ENCODE measurements around the gene ARHGEF4.
"Not testable (repeated sequence)": the region's sequence is repeated elsewhere in the genome, so short reads cannot be mapped to it uniquely, and the experiment has no call there.

DNA sequence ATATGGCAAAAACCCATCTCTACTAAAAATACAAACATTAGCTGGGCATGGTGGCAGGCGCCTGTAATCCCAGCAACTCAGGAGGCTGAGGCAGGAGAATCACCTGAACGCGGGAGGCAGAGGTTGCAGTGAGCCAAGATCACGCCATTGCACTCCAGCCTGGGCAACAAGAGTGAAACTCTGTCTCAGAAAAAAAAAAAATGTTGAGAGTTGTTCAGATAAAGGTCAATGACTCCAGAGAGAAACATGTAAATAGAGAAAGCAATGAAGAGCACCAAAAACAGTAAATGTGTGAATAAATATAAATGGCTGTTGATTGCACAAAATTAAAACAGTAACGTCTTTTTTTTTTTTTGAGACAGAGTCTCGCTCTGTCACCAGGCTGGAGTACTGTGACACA lies 243.2 kb downstream of the ARHGEF4 start:
- TF ChIP-seq ATF3 (CRISPR knock-in tag; conservative IDR thresholded peaks at IDR 0.05); JAZF1 (CRISPR knock-in tag; IDR thresholded peaks at IDR 0.05); MYBL2 (CRISPR knock-in tag; IDR thresholded peaks at IDR 0.05): not testable (repeated sequence)
- TF ChIP-seq, protein P1, sequence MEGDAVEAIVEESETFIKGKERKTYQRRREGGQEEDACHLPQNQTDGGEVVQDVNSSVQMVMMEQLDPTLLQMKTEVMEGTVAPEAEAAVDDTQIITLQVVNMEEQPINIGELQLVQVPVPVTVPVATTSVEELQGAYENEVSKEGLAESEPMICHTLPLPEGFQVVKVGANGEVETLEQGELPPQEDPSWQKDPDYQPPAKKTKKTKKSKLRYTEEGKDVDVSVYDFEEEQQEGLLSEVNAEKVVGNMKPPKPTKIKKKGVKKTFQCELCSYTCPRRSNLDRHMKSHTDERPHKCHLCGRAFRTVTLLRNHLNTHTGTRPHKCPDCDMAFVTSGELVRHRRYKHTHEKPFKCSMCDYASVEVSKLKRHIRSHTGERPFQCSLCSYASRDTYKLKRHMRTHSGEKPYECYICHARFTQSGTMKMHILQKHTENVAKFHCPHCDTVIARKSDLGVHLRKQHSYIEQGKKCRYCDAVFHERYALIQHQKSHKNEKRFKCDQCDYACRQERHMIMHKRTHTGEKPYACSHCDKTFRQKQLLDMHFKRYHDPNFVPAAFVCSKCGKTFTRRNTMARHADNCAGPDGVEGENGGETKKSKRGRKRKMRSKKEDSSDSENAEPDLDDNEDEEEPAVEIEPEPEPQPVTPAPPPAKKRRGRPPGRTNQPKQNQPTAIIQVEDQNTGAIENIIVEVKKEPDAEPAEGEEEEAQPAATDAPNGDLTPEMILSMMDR (IDR thresholded peaks at IDR 0.05) = not testable (repeated sequence)
- TF ChIP-seq, protein P2, sequence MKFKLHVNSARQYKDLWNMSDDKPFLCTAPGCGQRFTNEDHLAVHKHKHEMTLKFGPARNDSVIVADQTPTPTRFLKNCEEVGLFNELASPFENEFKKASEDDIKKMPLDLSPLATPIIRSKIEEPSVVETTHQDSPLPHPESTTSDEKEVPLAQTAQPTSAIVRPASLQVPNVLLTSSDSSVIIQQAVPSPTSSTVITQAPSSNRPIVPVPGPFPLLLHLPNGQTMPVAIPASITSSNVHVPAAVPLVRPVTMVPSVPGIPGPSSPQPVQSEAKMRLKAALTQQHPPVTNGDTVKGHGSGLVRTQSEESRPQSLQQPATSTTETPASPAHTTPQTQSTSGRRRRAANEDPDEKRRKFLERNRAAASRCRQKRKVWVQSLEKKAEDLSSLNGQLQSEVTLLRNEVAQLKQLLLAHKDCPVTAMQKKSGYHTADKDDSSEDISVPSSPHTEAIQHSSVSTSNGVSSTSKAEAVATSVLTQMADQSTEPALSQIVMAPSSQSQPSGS (CRISPR knock-in tag; IDR thresholded peaks at IDR 0.05; ENCODE audit: borderline replicate concordance, low read depth) = not testable (repeated sequence)
